Activated T-cell treated with anti-CD3 and anti-CD28 coated beads, Interleukin-2, amount 50 U/mL, for 72 hours (primary cell): ENCODE results near the gene ISL1. TPM values are rescaled to one million over a fixed set of nuclear protein-coding genes. Genes with fewer than 3 reads are reported as not detected.

Experiments used
- ATAC-seq, 2 donors: fragments of 150-1000 bp; cut with Tn5 transposase; replicated peaks in 1 of 2; 2 replicates each; pipeline ENCODE4 v1.10.0; 2021; ENCODE audit warnings: moderate library complexity in 2 of 2, mild to moderate bottlenecking in 1 of 2
- DNase-seq, 2 donors: peaks; one replicate each; pipeline ENCODE4 v3.0.0; 2021 to 2022; ENCODE audit warnings: mixed read lengths in 1 of 2
- H3K27ac Mint-ChIP-seq: one replicate; pipeline ENCODE4 v1.8.0; 2022; ENCODE audit warnings: mild to moderate bottlenecking, moderate library complexity, mixed read lengths
- H3K27me3 Mint-ChIP-seq: one replicate; pipeline ENCODE4 v1.8.0; 2022; ENCODE audit warnings: low read depth, mixed read lengths
- H3K36me3 Mint-ChIP-seq, 2 donors: one replicate each; pipeline ENCODE4 v1.8.0; 2022; ENCODE audit warnings: mixed read lengths in 2 of 2, mild to moderate bottlenecking in 1 of 2; ENCODE audit not compliant: insufficient read depth in 2 of 2
- H3K4me1 Mint-ChIP-seq: one replicate; pipeline ENCODE4 v1.8.0; 2022; ENCODE audit warnings: low read depth, mixed read lengths
- H3K4me3 Mint-ChIP-seq, 2 donors: one replicate each; pipeline ENCODE4 v1.8.0; 2022; ENCODE audit warnings: mild to moderate bottlenecking in 2 of 2, mixed read lengths in 2 of 2, moderate library complexity in 2 of 2
- H3K9me3 Mint-ChIP-seq, 2 donors: one replicate each; pipeline ENCODE4 v1.8.0; 2022; ENCODE audit warnings: mixed read lengths in 2 of 2
- total RNA-seq, 2 donors: library from RNA; stranded (reverse); gene quantifications; one replicate each; pipeline ENCODE4 v1.2.3, GENCODE V29; 2022

ISL1 gene
- total RNA-seq, 2 donors from 2014 or later = not detected

DNA sequence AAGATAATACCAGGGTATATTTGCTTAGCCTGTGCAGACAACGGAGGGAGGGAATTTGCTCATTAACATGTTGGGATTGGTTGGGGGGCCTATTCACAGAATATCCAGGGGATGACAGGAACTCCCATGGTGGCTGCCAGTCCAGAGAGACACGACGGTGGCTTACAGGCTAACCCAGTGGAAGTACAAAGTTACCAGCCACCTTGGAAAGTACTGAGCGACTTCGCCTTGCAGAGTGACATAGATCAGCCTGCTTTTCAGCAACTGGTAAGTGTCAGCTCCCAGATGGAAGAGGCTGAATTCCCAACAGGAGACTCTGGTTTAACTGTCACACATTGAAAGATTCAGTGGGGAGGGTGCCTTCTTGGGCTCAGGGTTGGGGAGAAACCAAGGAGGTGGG, 7.9 kb downstream of the ISL1 start:
- DNase-seq (no peak), ATAC-seq (no peak)
- H3K36me3 Mint-ChIP-seq = peaks cover 0 to 3% of the 10 kb centered on the region in 2 donors
- H3K4me1 Mint-ChIP-seq = no peaks in the 10 kb centered on the region
- no peak overlapping the region for H3K27ac Mint-ChIP-seq
- peaks cover 0 to 3% of the 10 kb centered on the region in 2 donors for H3K9me3 Mint-ChIP-seq
- H3K27me3 Mint-ChIP-seq = peaks cover 61% of the 10 kb centered on the region
- H3K4me3 Mint-ChIP-seq = no peak overlapping the region

DNA sequence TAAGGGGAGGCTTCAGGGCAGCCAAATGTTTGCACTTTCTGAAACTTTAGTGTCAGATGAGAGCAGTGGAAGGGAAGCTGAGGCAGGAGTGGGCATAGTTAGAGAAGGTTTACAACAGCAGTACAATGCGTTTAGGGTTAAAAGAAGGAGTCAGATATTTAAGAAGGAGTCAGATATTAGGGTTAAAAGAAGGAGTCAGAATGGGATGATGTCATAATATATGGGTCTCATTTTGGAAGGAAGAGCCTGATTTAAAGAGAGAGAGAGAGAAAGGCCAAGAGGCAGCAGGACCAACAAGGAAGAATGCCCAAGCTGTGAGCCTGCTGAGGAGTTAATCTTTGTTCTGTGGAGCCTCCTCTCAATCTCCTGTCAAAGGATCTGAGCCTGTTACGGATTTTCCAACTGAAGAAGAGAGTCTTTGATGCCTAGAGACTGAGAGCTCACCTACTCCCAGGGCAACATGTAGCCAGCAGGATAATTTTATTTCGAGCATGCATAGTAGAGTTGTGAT, 9.5 kb downstream of the ISL1 start:
- H3K4me3 Mint-ChIP-seq = no peak overlapping the region
- H3K36me3 Mint-ChIP-seq = peaks cover 0 to 3% of the 10 kb centered on the region in 2 donors
- ATAC-seq = no peak
- H3K4me1 Mint-ChIP-seq = no peaks in the 10 kb centered on the region
- H3K9me3 Mint-ChIP-seq = peaks cover 0 to 3% of the 10 kb centered on the region in 2 donors
- DNase-seq = no peak
- H3K27me3 Mint-ChIP-seq = peaks cover 57% of the 10 kb centered on the region
- no peak overlapping the region for H3K27ac Mint-ChIP-seq

DNA sequence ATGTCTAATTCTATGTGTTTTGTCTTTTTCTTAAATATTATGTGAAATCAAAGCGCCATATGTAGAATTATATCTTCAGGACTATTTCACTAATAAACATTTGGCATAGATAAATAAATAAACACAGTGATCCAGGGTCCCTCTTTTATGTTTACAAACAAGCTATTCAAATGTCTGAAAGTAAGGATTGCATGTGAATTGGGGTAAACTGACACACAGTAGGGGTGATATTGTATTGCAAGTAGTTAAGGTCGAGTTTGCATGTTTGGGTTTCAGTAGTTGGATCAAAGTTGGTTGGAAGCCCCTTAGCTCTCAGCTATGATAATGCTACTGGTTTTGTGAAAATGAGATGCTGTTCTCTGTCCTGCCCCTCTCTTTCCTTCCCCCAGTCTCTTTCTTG, 11.4 kb downstream of the ISL1 start:
- DNase-seq (no peak), ATAC-seq (no peak)
- Mint-ChIP-seq H3K9me3 (peaks cover 0 to 3% of the 10 kb centered on the region in 2 donors), H3K27ac (no peak overlapping the region), H3K27me3 (peaks cover 59% of the 10 kb centered on the region), H3K36me3 (peaks cover 2 to 7% of the 10 kb centered on the region in 2 donors), H3K4me1 (no peaks in the 10 kb centered on the region), H3K4me3 (no peak overlapping the region)

DNA sequence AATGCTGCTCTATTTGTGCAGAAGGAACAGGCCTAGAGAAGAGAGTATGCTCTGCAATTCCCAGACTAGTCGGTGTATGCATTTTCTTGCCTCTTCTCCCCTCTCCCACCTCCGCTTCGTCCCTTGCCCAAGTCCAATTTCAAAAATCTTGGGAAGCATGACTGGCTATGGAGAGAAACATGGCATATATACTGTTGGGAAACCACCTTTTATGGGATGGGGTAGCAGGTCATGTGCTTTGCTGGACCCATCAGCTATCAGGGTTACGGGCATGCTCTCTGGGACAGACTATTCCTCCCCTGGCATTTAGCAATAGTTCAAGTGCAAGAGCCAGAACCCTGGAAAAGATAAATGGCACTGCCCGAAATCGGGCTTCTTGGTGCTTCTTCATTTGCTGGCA, 12.0 kb downstream of the ISL1 start:
- Mint-ChIP-seq H3K4me3 (no peak overlapping the region), H3K27ac (no peak overlapping the region), H3K9me3 (peaks cover 0 to 3% of the 10 kb centered on the region in 2 donors), H3K36me3 (peaks cover 2 to 7% of the 10 kb centered on the region in 2 donors), H3K4me1 (no peaks in the 10 kb centered on the region), H3K27me3 (peaks cover 65% of the 10 kb centered on the region)
- DNase-seq (no peak), ATAC-seq (no peak)

DNA sequence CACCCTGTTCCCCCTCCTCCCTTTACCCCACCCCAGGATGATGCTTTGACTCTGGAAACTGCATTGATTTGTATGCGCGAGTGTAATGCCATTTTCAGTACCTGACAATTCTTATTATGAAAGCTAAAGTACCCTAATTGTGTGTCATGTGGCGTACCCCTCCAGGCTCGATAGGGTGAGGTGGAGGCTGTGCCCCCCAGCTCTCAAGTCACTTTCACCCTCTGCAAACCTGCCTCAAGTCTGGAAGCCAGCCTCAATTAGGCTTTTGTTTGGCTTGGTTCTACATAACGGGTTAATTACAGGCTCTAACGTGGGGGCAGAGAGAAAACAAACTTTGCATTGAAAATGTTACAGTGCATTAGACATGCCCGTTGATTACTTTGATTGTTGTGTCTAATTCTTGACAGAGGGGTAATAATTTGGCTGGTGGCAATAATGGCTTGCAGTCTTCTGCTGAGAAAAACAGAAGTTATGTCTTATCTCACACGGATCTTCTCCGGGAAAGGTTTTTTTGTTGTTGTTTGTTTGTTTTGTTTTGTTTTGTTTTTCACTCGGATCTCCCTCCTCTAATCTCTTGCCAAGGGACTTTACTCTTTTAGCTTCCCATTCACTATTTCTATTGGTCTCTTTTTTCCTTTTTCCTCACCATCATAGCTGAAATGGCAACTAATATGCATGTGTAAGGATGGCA, 12.6 kb downstream of the ISL1 start:
- Mint-ChIP-seq H3K4me1 (no peaks in the 10 kb centered on the region), H3K36me3 (peaks cover 2 to 7% of the 10 kb centered on the region in 2 donors), H3K4me3 (no peak overlapping the region), H3K27ac (no peak overlapping the region), H3K9me3 (peaks cover 0 to 3% of the 10 kb centered on the region in 2 donors), H3K27me3 (peaks cover 63% of the 10 kb centered on the region)
- ATAC-seq = no peak
- no peak for DNase-seq

DNA sequence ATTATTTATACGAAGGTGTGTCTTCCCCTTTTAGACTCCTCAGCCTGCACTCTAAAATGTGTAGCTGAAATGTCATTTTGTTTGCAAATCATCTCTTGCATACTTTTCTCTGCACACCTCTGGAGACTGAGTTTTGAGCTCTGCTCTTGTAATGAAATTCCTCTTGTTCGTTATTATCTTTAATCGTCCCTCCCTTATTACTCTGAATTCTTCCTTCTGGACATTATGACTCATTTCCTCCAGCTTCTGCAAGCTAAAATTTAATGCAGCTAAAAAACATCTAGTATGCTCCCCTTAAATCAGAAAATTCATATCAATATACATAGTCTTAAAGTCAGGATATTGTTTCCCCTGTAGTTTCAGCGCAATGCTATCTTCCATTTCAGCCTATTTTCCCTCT, 13.5 kb downstream of the ISL1 start:
- Mint-ChIP-seq H3K9me3 (peaks cover 0 to 3% of the 10 kb centered on the region in 2 donors), H3K27me3 (peaks cover 56% of the 10 kb centered on the region), H3K27ac (no peak overlapping the region), H3K4me1 (no peaks in the 10 kb centered on the region), H3K4me3 (no peak overlapping the region), H3K36me3 (peaks cover 2 to 7% of the 10 kb centered on the region in 2 donors)
- ATAC-seq (no peak), DNase-seq (no peak)

DNA sequence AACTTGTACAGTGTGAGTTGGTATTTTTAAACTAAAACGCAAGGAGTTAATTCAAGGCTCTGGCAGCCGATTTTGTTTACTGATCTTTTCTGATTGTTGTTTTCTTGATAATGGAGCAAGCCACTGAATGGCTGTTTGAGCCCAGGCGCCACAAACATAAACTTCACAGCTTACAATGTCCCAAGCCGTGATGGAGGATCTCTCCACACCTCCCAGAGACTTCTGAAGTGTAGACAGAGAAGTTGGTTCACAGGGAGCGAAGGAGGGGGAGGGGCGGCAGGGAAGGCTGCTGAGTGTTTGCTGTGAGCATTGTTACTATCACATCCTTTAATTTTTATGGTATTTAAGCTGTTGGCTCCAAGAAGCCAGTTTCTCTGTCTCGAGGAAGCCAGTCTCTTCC, 14.7 kb downstream of the ISL1 start:
- Mint-ChIP-seq H3K36me3 (peaks cover 2 to 7% of the 10 kb centered on the region in 2 donors), H3K4me3 (no peak overlapping the region)

DNA sequence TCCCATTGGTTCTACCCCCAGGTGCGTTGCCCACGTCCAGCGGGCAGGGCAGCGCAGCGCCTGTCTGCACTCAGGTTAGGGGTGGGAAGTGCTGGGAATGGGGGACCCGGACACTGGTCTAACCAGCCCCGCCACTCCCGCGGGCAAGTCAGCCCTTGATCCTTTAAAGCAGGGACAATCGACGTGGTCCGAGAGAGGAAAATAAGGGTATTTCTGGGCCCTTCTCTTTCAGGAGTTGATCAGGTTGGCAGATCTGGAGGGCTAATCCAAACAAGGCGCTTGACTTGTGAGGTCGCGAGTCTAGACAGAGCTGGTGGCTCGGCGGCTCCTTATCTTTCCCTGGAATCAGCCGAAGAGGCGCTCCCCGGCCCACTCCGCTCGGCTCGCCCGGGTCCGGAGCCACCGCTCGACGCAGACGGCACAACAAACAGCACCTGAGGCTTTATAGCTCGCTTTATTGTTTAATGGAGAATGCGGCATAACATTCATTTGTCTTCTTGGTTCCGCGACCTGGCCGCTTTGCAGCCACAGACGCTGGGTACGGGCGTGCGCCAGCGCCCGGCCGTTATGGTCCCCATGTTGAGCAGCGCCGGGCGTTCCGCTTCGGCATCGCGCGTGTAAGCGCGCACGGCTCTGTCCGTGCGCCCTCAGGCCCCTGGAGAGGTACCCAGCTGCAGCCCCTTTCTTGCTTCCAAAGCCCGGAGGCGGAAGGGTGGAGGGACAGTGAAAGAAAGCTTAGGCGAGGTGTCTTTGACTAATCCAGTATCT, 15.8 kb downstream of the ISL1 start:
- ATAC-seq = no peak
- Mint-ChIP-seq H3K27me3 (peaks cover 43% of the 10 kb centered on the region), H3K27ac (no peak overlapping the region)

More for the DNA sequence above, 14.7 kb downstream of the ISL1 start:
- DNase-seq (no peak), ATAC-seq (no peak)
- Mint-ChIP-seq H3K27me3 (peaks cover 47% of the 10 kb centered on the region), H3K27ac (no peak overlapping the region), H3K4me1 (no peaks in the 10 kb centered on the region), H3K9me3 (peaks cover 0 to 3% of the 10 kb centered on the region in 2 donors)

DNA sequence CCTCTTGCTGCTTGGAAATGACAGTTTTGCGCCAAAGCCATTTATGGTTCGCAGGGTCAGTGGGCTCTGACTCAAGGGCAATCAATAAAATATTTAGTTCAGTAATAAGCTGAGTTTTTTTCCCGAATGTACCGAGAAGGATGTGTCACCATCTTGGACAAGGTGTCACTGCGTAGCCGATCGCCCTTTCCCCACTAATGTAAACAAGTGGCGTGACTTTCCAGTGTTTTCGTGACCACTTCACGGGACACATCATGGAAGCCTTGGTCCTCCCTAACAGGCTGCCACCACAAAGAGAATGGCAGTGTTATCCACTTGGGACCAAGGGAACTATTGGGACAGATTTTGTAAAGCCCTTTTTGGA, 16.4 kb downstream of the ISL1 start:
- peaks cover 43% of the 10 kb centered on the region for H3K27me3 Mint-ChIP-seq
- H3K27ac Mint-ChIP-seq = no peak overlapping the region
- DNase-seq (no peak), ATAC-seq (no peak)
- H3K9me3 Mint-ChIP-seq = peaks cover 0 to 3% of the 10 kb centered on the region in 2 donors
- no peak overlapping the region for H3K4me3 Mint-ChIP-seq
- H3K36me3 Mint-ChIP-seq = peaks cover 2 to 7% of the 10 kb centered on the region in 2 donors
- no peaks in the 10 kb centered on the region for H3K4me1 Mint-ChIP-seq

More for the DNA sequence above, 15.8 kb downstream of the ISL1 start:
- no peak for DNase-seq
- H3K36me3 Mint-ChIP-seq = peaks cover 2 to 7% of the 10 kb centered on the region in 2 donors
- no peak overlapping the region for H3K4me3 Mint-ChIP-seq
- H3K4me1 Mint-ChIP-seq = no peaks in the 10 kb centered on the region
- H3K9me3 Mint-ChIP-seq = peaks cover 0 to 3% of the 10 kb centered on the region in 2 donors

DNA sequence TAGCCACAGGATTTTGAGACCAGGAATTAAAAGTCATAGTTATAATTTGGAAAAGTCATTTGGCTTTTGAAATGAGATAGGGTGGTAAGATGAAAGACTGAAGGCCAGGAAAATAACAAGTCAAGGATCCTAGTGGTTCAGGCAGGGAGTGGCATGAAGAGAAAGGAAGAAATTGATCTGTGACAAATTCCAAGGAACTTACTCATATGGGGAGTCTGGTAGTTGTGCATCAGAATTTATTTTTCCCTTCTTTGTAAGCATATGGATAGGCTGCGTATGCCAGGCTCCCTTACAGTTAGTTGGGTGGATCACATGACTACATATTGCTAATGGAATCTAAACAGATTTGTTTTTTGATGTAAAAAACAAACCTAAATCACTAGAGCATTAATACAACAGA, 21.0 kb downstream of the ISL1 start:
- peaks cover 0 to 3% of the 10 kb centered on the region in 2 donors for H3K36me3 Mint-ChIP-seq
- no peaks in the 10 kb centered on the region for H3K4me1 Mint-ChIP-seq
- DNase-seq (no peak), ATAC-seq (no peak)
- H3K27ac Mint-ChIP-seq = no peak overlapping the region
- no peaks in the 10 kb centered on the region for H3K9me3 Mint-ChIP-seq
- H3K4me3 Mint-ChIP-seq = no peak overlapping the region
- peaks cover 12% of the 10 kb centered on the region for H3K27me3 Mint-ChIP-seq

DNA sequence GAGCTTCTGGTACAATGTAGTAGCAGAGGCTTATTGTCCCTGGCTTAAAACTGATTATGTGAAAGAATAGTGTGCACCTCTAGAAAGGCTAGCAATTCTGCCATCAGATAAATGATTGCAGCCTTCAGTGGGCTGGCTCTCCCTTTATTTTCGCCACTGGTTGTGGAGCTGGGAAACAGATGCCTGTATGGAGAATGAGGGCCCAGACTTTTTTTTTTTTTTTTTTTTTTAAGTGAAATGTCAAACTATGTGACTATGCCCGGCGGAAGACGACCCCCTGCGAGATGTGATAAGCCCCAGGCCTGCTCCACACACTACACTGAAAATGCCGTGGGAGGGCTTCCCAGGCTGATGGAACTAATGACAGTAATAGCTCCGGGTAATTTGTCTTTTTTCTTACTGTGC, 28.7 kb downstream of the ISL1 start:
- DNase-seq (no peak), ATAC-seq (no peak)
- Mint-ChIP-seq H3K27me3 (no peaks in the 10 kb centered on the region), H3K4me1 (no peaks in the 10 kb centered on the region), H3K27ac (no peak overlapping the region), H3K36me3 (no peaks in the 10 kb centered on the region), H3K4me3 (no peak overlapping the region), H3K9me3 (peaks cover 2% of the 10 kb centered on the region in 2 donors)

DNA sequence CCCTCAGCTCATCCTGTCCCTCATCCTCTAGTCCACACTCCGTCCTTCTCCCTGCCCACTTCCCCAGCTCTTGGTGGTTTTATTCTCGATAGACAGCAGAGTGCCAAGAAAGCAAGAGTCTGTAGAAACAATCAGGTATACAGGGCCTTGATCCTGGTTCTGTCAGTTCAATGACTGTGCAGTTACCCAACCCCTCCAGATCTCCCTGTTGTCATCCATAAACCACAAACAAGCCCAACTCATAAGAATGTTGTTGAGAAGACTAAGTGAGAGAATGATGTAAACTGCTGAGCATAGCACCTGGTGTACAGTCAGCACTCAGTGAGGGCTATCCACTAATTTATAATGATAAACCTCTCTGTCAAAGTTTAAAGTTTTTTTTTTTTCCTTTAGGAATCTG, 31.3 kb downstream of the ISL1 start:
- Mint-ChIP-seq H3K4me1 (no peaks in the 10 kb centered on the region), H3K4me3 (no peak overlapping the region), H3K27ac (no peak overlapping the region), H3K9me3 (peaks cover 2% of the 10 kb centered on the region in 2 donors), H3K36me3 (no peaks in the 10 kb centered on the region), H3K27me3 (no peaks in the 10 kb centered on the region)
- ATAC-seq = no peak
- DNase-seq = no peak

DNA sequence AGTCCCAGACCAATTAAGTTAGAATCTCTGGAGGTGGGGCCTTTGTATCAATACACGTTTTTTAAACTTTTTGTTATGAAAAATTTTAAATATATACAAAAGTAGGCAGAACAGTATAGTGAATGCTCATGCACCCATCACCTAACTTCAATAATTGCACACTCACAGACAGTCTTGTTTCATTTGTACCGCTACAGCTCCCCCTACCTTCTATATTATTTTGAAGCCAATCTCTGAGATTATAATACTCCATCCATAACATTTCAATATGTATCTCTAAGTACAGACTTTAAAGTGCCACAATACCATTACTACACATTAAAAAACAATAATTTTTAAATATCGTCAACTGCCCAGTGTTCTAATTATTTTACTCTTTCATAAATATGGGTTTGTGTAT, 32.9 kb downstream of the ISL1 start:
- H3K9me3 Mint-ChIP-seq = peaks cover 2 to 3% of the 10 kb centered on the region in 2 donors
- no peak overlapping the region for H3K4me3 Mint-ChIP-seq
- H3K36me3 Mint-ChIP-seq = no peaks in the 10 kb centered on the region
- H3K27ac Mint-ChIP-seq = no peak overlapping the region
- no peaks in the 10 kb centered on the region for H3K4me1 Mint-ChIP-seq
- no peak for DNase-seq
- no peaks in the 10 kb centered on the region for H3K27me3 Mint-ChIP-seq
- ATAC-seq = no peak
